ENCODE measurements around the gene CACNA1G.

- no peak for TF ChIP-seq ZNF138 (CRISPR knock-in tag; conservative IDR thresholded peaks at IDR 0.05)
- TF ChIP-seq ZBTB43 (CRISPR knock-in tag; IDR thresholded peaks at IDR 0.05): no peak
- no peak for TF ChIP-seq CTCF (IDR thresholded peaks at IDR 0.05)
- no peak for TF ChIP-seq SP1 (CRISPR knock-in tag; conservative IDR thresholded peaks at IDR 0.05)
- no peak for TF ChIP-seq NR2C2 (CRISPR knock-in tag; IDR thresholded peaks at IDR 0.05)
- TF ChIP-seq USF2 (CRISPR knock-in tag; IDR thresholded peaks at IDR 0.05): no peak
- TF ChIP-seq STAT6 (CRISPR knock-in tag; conservative IDR thresholded peaks at IDR 0.05; ENCODE audit: low read depth): no peak
- TF ChIP-seq ZNF219 (CRISPR knock-in tag; IDR thresholded peaks at IDR 0.05; ENCODE audit: borderline replicate concordance): no peak
- no peak for TF ChIP-seq MAX (CRISPR knock-in tag; IDR thresholded peaks at IDR 0.05)
These were observed 16.3 kb downstream of the CACNA1G start for GRCh38 chr17:50576864-50577263.
